IMR-90 (cell line): ENCODE results near the gene UAP1. TPM values are rescaled to one million over a fixed set of nuclear protein-coding genes. Genes with fewer than 3 reads are reported as not detected.
"Not testable (repeated sequence)": the region's sequence is repeated elsewhere in the genome, so short reads cannot be mapped to it uniquely, and the experiment has no call there.

Source experiments
- ATAC-seq: fragments of 200-7000 bp; cut with Tn5 transposase; 2 replicates; pipeline ENCODE4 v1.9.1; 2020; ENCODE audit warnings: low read depth, mild to moderate bottlenecking, moderate library complexity
- BruUV-seq: library from RNA; stranded (reverse); fragments of 400-500 nt; replicated peaks from 2 replicates; lab custom pipeline; 2021; lab: Mats Ljungman, UMichigan
- CTCF ChIA-PET: fragments of 300-600 bp; formaldehyde crosslinking; extraction: SDS; loops from one replicate; lab custom pipeline; 2021; ENCODE audit warnings: antibody characterized with exemption; lab: Yijun Ruan, JAX
- POLR2A ChIA-PET: fragments of 300-600 bp; sonication (Branson Sonifier 250); formaldehyde crosslinking; loops from one replicate; lab custom pipeline; 2022; ENCODE audit warnings: antibody characterized with exemption; ENCODE audit not compliant: unreplicated experiment; lab: Charles Lee
- DNase-seq: peaks from one replicate; pipeline ENCODE4 v3.0.0; 2013
- H2AFZ ChIP-seq: replicated peaks from 2 replicates; pipeline ENCODE3; 2013; ENCODE audit warnings: low read length, mild to moderate bottlenecking; ENCODE audit not compliant: poor library complexity
- H2AK5ac ChIP-seq: 2 replicates; pipeline ENCODE4 v1.6.1; 2013; ENCODE audit warnings: low read depth, low read length, inconsistent platforms
- H2AK9ac ChIP-seq: replicated peaks from 2 replicates; pipeline ENCODE3; 2013; ENCODE audit warnings: mild to moderate bottlenecking, low read depth, low read length, moderate library complexity; ENCODE audit not compliant: poor library complexity
- H2BK120ac ChIP-seq: 2 replicates; pipeline ENCODE4 v1.6.1; 2013; ENCODE audit warnings: low read depth, low read length, inconsistent platforms
- H2BK15ac ChIP-seq: 3 replicates; pipeline ENCODE4 v1.6.1; 2013; ENCODE audit warnings: low read depth, low read length, inconsistent platforms
- H2BK20ac ChIP-seq: 2 replicates; pipeline ENCODE4 v1.6.1; 2013; ENCODE audit warnings: low read depth, mild to moderate bottlenecking, inconsistent platforms, low read length, moderate library complexity
- H2BK5ac ChIP-seq: 2 replicates; pipeline ENCODE4 v1.6.1; 2013; ENCODE audit warnings: mild to moderate bottlenecking, low read depth, low read length, inconsistent platforms; ENCODE audit not compliant: poor library complexity, severe bottlenecking
- H3K14ac ChIP-seq: replicated peaks from 2 replicates; pipeline ENCODE4 v1.6.1; 2013; ENCODE audit warnings: low read depth, low read length, inconsistent platforms
- H3K18ac ChIP-seq: 2 replicates; pipeline ENCODE4 v1.6.1; 2013; ENCODE audit warnings: low read depth, low read length, control low read depth
- H3K23ac ChIP-seq: 2 replicates; pipeline ENCODE4 v1.6.1; 2013; ENCODE audit warnings: low read depth, low read length, inconsistent platforms
- H3K27ac ChIP-seq: 2 replicates; pipeline ENCODE4 v1.5.1; 2013; ENCODE audit warnings: mild to moderate bottlenecking, control low read depth, low read length; ENCODE audit not compliant: insufficient read depth
- H3K27me3 ChIP-seq: 2 replicates; pipeline ENCODE4 v1.6.1; 2013; ENCODE audit warnings: low read length; ENCODE audit not compliant: control insufficient read depth, insufficient read depth
- H3K36me3 ChIP-seq: 2 replicates; pipeline ENCODE4 v1.6.1; 2013; ENCODE audit warnings: low read length, mixed read lengths; ENCODE audit not compliant: control insufficient read depth, insufficient read depth
- H3K4ac ChIP-seq: 2 replicates; pipeline ENCODE4 v1.6.1; 2013; ENCODE audit warnings: low read depth, low read length, inconsistent platforms
- H3K4me1 ChIP-seq: 2 replicates; pipeline ENCODE4 v1.6.1; 2013; ENCODE audit warnings: low read length, mixed read lengths; ENCODE audit not compliant: control insufficient read depth, insufficient read depth
- H3K4me2 ChIP-seq: 2 replicates; pipeline ENCODE4 v1.6.1; 2013; ENCODE audit warnings: low read depth, mild to moderate bottlenecking, control low read depth, low read length, moderate library complexity
- H3K4me3 ChIP-seq: 2 replicates; pipeline ENCODE4 v1.5.1; 2013; ENCODE audit warnings: low read depth, mild to moderate bottlenecking, control low read depth, low read length, moderate library complexity; ENCODE audit not compliant: insufficient read depth
- H3K56ac ChIP-seq: 2 replicates; pipeline ENCODE4 v1.6.1; 2013; ENCODE audit warnings: low read length, inconsistent platforms; ENCODE audit not compliant: insufficient read depth; ENCODE audit errors: extremely low read depth
- H3K79me1 ChIP-seq, 2 experiments: 2 replicates each; pipeline ENCODE4 v1.6.1; 2013; ENCODE audit warnings: low read length in 2 of 2, inconsistent platforms in 1 of 2, low read depth in 1 of 2
- H3K9ac ChIP-seq: 2 replicates; pipeline ENCODE4 v1.6.1; 2013; ENCODE audit warnings: low read depth, low read length, control low read depth
- H3K9me1 ChIP-seq: 2 replicates; pipeline ENCODE4 v1.6.1; 2013; ENCODE audit warnings: low read length, inconsistent platforms; ENCODE audit not compliant: insufficient read depth
- H3K9me3 ChIP-seq: 2 replicates; pipeline ENCODE4 v1.6.1; 2013; ENCODE audit warnings: low read length; ENCODE audit not compliant: control insufficient read depth, insufficient read depth
- H4K20me1 ChIP-seq: 2 replicates; pipeline ENCODE4 v1.6.1; 2013; ENCODE audit warnings: low read length, inconsistent platforms; ENCODE audit not compliant: insufficient read depth
- H4K5ac ChIP-seq: 2 replicates; pipeline ENCODE4 v1.6.1; 2013; ENCODE audit warnings: mild to moderate bottlenecking, low read depth, low read length, control low read depth
- H4K8ac ChIP-seq, 2 experiments: 2 replicates each; pipeline ENCODE4 v1.6.1; 2013; ENCODE audit warnings: low read depth in 2 of 2, low read length in 2 of 2, control low read depth in 1 of 2, inconsistent platforms in 1 of 2
- H4K91ac ChIP-seq: 2 replicates; pipeline ENCODE4 v1.6.1; 2013; ENCODE audit warnings: low read depth, low read length, inconsistent platforms; ENCODE audit not compliant: insufficient read depth
- WGBS, 2 experiments: methylation state at CpG; one replicate each; pipeline versions ENCODE4 v1.1.5 to v1.1.7; 2013; ENCODE audit warnings: missing lambda C conversion rate in 2 of 2; ENCODE audit not compliant: insufficient read length in 1 of 2; ENCODE audit errors: extremely low coverage in 2 of 2; 5-methylcytosine and 5-hydroxymethylcytosine counted together
- dilution Hi-C: fragments of 300-500 bp; cut with HindIII; formaldehyde crosslinking; loops from one replicate; pipeline ENCODE4 v1.14.3; 2018; ENCODE audit warnings: low sequenced_read_pairs; ENCODE audit not compliant: unreplicated experiment
- in situ Hi-C: fragments of 300-500 bp; cut with MboI; formaldehyde crosslinking; loops from 3 replicates; pipeline ENCODE4 v1.14.3; 2019; ENCODE audit warnings: low sequenced_read_pairs, inconsistent platforms, mixed read lengths
- intact Hi-C: fragments of 100-400 bp; cut with micrococcal nuclease; formaldehyde crosslinking; loops from 2 replicates; pipeline ENCODE4 v1.10.0; 2022
- polyA plus RNA-seq, 3 experiments: library from polyadenylated mRNA; depleted of rRNA; stranded (reverse); fragments of >200 nt; gene quantifications; 2 replicates each; pipeline ENCODE4 v1.2.3, GENCODE V29; 2012; ENCODE audit warnings: low replicate concordance in 1 of 3
- total RNA-seq: library from RNA; depleted of rRNA; stranded (reverse); fragments of >200 nt; gene quantifications from 2 replicates; pipeline ENCODE4 v1.2.3, GENCODE V29; 2012

UAP1 gene
- total and polyA plus RNA-seq, 2 of the 4 experiments (the other 2 are of a cell fraction) = 93.4 to 196 TPM

DNA sequence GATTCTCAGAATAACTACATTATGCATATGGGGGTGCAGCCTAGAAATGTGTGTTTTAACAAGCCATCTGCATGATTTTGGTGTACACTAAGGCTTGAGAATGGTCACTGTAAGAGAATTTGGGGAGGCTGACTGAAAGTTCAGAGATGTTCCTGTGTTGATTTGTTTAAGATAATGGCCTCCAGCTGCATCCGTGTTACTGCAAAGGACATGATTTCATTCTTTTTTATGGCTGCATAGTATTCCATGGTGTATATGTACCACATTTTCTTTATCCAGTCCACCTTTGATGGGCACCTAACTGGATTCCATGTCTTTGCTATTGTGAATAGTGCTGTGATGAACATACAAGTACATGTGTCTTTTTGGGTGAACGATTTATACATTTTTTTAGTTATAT lies 41.6 kb downstream of the UAP1 start:
- H4K5ac ChIP-seq, H3K18ac ChIP-seq, H3K23ac ChIP-seq, H4K91ac ChIP-seq, H3K27me3 ChIP-seq, ATAC-seq, H3K4me3 ChIP-seq, DNase-seq, H3K27ac ChIP-seq, H3K4ac ChIP-seq, H3K56ac ChIP-seq, BruUV-seq, H2BK5ac ChIP-seq, CTCF ChIA-PET, H2BK15ac ChIP-seq, H2AFZ ChIP-seq, H3K9me3 ChIP-seq, H3K9me1 ChIP-seq, intact Hi-C loops, H4K20me1 ChIP-seq, H2AK9ac ChIP-seq, H2AK5ac ChIP-seq, H3K4me1 ChIP-seq, in situ Hi-C loops, H3K9ac ChIP-seq, H4K8ac ChIP-seq, H3K14ac ChIP-seq, H2BK20ac ChIP-seq, POLR2A ChIA-PET, H3K4me2 ChIP-seq, H2BK120ac ChIP-seq, dilution Hi-C loops: not testable (repeated sequence)
- H3K79me1 ChIP-seq = peaks cover 0 to 16% of the 10 kb centered on the region in 2 experiments; a peak in 3 of 4 replicates
- H3K36me3 ChIP-seq = peaks cover 15% of the 10 kb centered on the region
- no CpG with 5 or more reads among the region's 2 CpGs for WGBS, 2 experiments
